Panc1 (cell line): ENCODE results near the gene SMURF2. TPM values are rescaled to one million over a fixed set of nuclear protein-coding genes. Genes with fewer than 3 reads are reported as not detected.

Experiments
- ATAC-seq: fragments of 200-7000 bp; cut with Tn5 transposase; 2 replicates; pipeline ENCODE4 v1.9.1; 2020; ENCODE audit warnings: mild to moderate bottlenecking, moderate library complexity
- BruUV-seq: library from RNA; stranded (reverse); fragments of 400-500 nt; replicated peaks from 2 replicates; lab custom pipeline; 2021; lab: Mats Ljungman, UMichigan
- CTCF ChIA-PET: fragments of 300-600 bp; sonication (Branson Sonifier 250); formaldehyde crosslinking; loops from one replicate; lab custom pipeline; 2022; ENCODE audit warnings: antibody characterized with exemption; lab: Charles Lee
- POLR2A ChIA-PET: fragments of 300-600 bp; sonication (Branson Sonifier 250); formaldehyde crosslinking; loops from one replicate; lab custom pipeline; 2022; ENCODE audit warnings: antibody characterized with exemption; lab: Charles Lee
- DNase-seq: peaks from one replicate; pipeline ENCODE4 v3.0.0-alpha.2; 2010; ENCODE audit warnings: low read depth, low spot score
- H3K27ac ChIP-seq: 2 replicates; pipeline ENCODE4 v1.5.1; 2011; ENCODE audit warnings: mild to moderate bottlenecking, low read length, inconsistent platforms
- H3K27me3 ChIP-seq: fragments of 200-500 bp; sonication (Bioruptor generic); 2 replicates; pipeline ENCODE4 v1.6.0; 2014; ENCODE audit warnings: low read length, inconsistent platforms; ENCODE audit not compliant: control insufficient read depth, insufficient read depth
- H3K36me3 ChIP-seq: fragments of 200-500 bp; sonication (Bioruptor generic); 2 replicates; pipeline ENCODE4 v1.5.1; 2014; ENCODE audit warnings: inconsistent platforms, mild to moderate bottlenecking, low read length, moderate library complexity; ENCODE audit not compliant: control insufficient read depth, insufficient read depth
- H3K4me1 ChIP-seq: 2 replicates; pipeline ENCODE4 v1.5.1; 2011; ENCODE audit warnings: inconsistent platforms, mild to moderate bottlenecking, low read length, moderate library complexity; ENCODE audit not compliant: control insufficient read depth, insufficient read depth
- H3K4me3 ChIP-seq, 2 experiments: 2 replicates each; pipeline ENCODE4 v1.5.1; 2011 to 2012; ENCODE audit warnings: low read depth in 2 of 2, low read length in 2 of 2, mild to moderate bottlenecking in 2 of 2, inconsistent platforms in 1 of 2, moderate library complexity in 1 of 2
- H3K9me3 ChIP-seq: fragments of 200-500 bp; sonication (Bioruptor generic); 2 replicates; pipeline ENCODE4 v1.5.1; 2014; ENCODE audit warnings: low read depth, mild to moderate bottlenecking, inconsistent platforms, low read length, moderate library complexity; ENCODE audit not compliant: control insufficient read depth, insufficient read depth
- POLR2AphosphoS5 ChIP-seq: IDR thresholded peaks from 2 replicates; pipeline ENCODE4 v1.6.1; 2012; ENCODE audit warnings: mild to moderate bottlenecking, low read depth, low read length, moderate library complexity
- REST ChIP-seq, 2 experiments: IDR thresholded peaks; 2 replicates each; pipeline ENCODE4 v1.6.1; 2011 to 2012; ENCODE audit warnings: low read depth in 2 of 2, control low read depth in 1 of 2, low read length in 1 of 2, mild to moderate bottlenecking in 1 of 2, moderate library complexity in 1 of 2; ENCODE audit not compliant: insufficient read depth in 1 of 2
- SIN3A ChIP-seq: IDR thresholded peaks from 2 replicates; pipeline ENCODE4 v1.6.1; 2012; ENCODE audit warnings: low read depth, mild to moderate bottlenecking, low read length, moderate library complexity, borderline replicate concordance; ENCODE audit not compliant: insufficient read depth
- TCF7L2 ChIP-seq: IDR thresholded peaks from 2 replicates; pipeline ENCODE4 v1.6.1; 2011; ENCODE audit warnings: mild to moderate bottlenecking, low read depth, low read length, inconsistent platforms
- in situ Hi-C: cut with HindIII; loops from 2 replicates; pipeline ENCODE4 v1.10.0; 2016; ENCODE audit warnings: low sequenced_read_pairs, low pct_unique_long_range_greater_than_20kb
- intact Hi-C: fragments of 100-400 bp; cut with micrococcal nuclease; formaldehyde crosslinking; loops from one replicate; pipeline ENCODE4 v1.10.0; 2022; ENCODE audit not compliant: unreplicated experiment
- total RNA-seq: library from RNA; stranded (reverse); gene quantifications from one replicate; pipeline ENCODE4 v1.2.1, GENCODE V29; 2021; ENCODE audit not compliant: unreplicated experiment
- TF ChIP-seq, protein P1 (sequence below): fragments of 450-650 bp; IDR thresholded peaks from 2 replicates; pipeline ENCODE4 v1.5.1; 2017; ENCODE audit warnings: mild to moderate bottlenecking

Gene SMURF2
- total RNA-seq, 1 experiment from 2014 or later, result 21.3 TPM

GRCh38 chr17:64682261-64683181 is 20.4 kb upstream of the SMURF2 start:
- ChIA-PET CTCF (no interaction called here), POLR2A (interaction anchor here (0.6 kb wide), 1 partner anchor 49 kb away, joined by 7 read pairs; no protein-coding TSS in a partner anchor)
- Histone ChIP-seq H3K36me3 (no peaks in the 10 kb centered on the region), H3K4me3 (no peak overlapping the region), H3K4me1 (peaks cover 22% of the 10 kb centered on the region), H3K9me3 (no peaks in the 10 kb centered on the region), H3K27me3 (no peaks in the 10 kb centered on the region), H3K27ac (peak overlapping the region; percentile 73)
- DNase-seq (no peak), ATAC-seq (peak; percentile 48)
- intact Hi-C loops, result no loop called here
- no peak for TF ChIP-seq TCF7L2
- no peak for TF ChIP-seq POLR2AphosphoS5
- TF ChIP-seq, protein P1, sequence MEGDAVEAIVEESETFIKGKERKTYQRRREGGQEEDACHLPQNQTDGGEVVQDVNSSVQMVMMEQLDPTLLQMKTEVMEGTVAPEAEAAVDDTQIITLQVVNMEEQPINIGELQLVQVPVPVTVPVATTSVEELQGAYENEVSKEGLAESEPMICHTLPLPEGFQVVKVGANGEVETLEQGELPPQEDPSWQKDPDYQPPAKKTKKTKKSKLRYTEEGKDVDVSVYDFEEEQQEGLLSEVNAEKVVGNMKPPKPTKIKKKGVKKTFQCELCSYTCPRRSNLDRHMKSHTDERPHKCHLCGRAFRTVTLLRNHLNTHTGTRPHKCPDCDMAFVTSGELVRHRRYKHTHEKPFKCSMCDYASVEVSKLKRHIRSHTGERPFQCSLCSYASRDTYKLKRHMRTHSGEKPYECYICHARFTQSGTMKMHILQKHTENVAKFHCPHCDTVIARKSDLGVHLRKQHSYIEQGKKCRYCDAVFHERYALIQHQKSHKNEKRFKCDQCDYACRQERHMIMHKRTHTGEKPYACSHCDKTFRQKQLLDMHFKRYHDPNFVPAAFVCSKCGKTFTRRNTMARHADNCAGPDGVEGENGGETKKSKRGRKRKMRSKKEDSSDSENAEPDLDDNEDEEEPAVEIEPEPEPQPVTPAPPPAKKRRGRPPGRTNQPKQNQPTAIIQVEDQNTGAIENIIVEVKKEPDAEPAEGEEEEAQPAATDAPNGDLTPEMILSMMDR, result no peak
- no peak for TF ChIP-seq REST (IDR thresholded peaks at IDR 0.05; ENCODE audit: insufficient read depth in 1 of 2, low read depth in 2 of 2, low read length in 1 of 2)
- no peak for TF ChIP-seq SIN3A
- no TSS peak for BruUV-seq
- in situ Hi-C loops, result no loop called here

DNA sequence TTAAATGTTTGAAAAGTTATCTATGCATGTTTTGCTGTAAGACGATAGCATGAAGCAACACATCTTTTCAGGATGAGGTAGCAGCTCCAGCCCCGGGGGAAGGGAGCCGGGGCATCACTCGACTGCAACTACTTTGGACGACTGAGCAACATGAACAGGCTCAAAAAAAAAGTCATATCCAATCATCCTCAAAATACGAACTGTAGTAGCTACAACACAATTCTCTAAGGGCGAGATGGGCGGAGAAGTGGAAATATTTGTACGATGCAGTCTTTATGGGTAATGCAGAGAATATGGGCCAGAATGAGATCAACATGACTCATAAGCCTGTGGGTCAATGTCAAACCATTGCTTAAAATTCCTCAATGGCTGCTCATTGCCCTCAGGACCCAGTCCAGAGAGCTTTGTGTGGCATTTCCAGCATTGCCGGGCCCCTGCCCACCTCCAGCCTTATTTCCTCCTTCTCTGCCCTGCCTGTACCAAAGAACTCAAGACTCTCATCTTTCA is 17.7 kb upstream of the SMURF2 start:
- Histone ChIP-seq H3K27ac (peak overlapping the region; percentile 71; the same call in 1 of the 2 replicates), H3K4me3 (peak overlapping the region in 1 of 2 experiments; percentile 8; a peak in 2 of 4 replicates), H3K4me1 (peaks cover 22% of the 10 kb centered on the region), H3K27me3 (no peaks in the 10 kb centered on the region), H3K36me3 (no peaks in the 10 kb centered on the region), H3K9me3 (no peaks in the 10 kb centered on the region)
- intact Hi-C loops (no loop called here), in situ Hi-C loops (no loop called here)
- DNase-seq (no peak), ATAC-seq (peak; percentile 86)
- BruUV-seq, result no TSS peak
- POLR2A ChIA-PET, result interaction anchor here (0.7 kb wide), 1 partner anchor 54 kb away, joined by 12 read pairs; no protein-coding TSS in a partner anchor
- CTCF ChIA-PET, result no interaction called here
- TF ChIP-seq REST (IDR thresholded peaks at IDR 0.05; ENCODE audit: insufficient read depth in 1 of 2, low read depth in 2 of 2, low read length in 1 of 2) (no peak), SIN3A (no peak), TCF7L2 (no peak), POLR2AphosphoS5 (no peak)
- TF ChIP-seq, protein P1, result no peak
